GM18499 (cell line): Measurements from ENCODE around the gene CHD5.

Experiments
- ATAC-seq: cut with Tn5 transposase; IDR thresholded peaks from one replicate; pipeline ENCODE4 v1.9.1; 2021; ENCODE audit warnings: moderate number of reproducible peaks; ENCODE audit not compliant: insufficient read depth, unreplicated experiment

The CHD5 gene

DNA sequence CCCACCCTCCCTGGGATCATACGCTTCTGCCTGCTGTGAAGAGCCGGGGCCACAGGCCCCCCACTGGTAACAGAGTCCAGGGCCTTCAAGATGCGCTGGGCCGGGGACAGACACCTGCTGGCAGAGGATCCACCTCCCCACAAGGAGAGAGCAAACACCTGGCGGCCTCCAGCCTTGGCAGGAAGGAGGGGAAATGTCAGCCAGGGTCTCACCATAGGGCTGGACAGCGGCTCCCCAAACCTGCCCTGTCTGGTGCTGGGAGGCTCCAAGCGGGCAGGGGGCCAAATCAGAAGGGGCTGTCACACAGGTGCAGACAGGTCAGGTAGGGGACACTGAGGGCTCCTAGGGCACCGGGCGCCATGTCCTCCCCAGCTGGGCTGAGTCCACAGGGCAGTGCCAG lies 75.5 kb downstream of the CHD5 start:
- no peak for ATAC-seq

DNA sequence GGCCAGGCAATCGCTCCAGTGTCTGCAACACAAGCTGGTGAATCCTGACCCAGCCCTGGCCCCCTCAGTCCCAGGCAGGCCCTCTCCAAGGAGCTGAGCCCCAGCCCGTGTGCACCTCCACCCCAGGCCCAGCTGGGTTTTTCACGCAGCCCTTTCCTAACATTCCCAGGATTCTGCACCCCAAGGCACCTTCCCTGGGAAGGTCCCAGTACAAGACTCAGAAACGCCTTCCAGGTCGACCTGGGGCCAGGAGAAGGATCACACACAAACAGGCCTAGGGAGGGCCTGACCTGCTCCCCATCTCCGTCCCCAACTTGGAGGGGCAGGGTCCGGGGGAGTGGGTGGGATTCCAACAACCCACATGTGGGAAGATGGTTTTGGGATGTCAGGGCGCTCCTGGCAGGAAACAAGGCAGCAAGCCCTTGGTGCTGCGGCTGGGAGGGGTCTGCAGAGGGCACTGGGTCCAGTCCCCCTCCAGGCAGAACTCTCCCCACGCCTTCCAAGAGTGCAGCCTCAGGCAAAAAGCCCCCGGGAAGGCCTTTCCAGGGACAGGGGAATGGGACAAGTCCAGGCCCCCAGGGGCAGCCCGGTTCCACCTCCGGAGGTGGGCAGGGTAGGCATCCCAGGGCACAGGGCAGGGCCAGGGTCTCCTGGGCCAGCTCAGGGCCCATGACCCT lies 76.1 kb downstream of the CHD5 start:
- no peak for ATAC-seq

DNA sequence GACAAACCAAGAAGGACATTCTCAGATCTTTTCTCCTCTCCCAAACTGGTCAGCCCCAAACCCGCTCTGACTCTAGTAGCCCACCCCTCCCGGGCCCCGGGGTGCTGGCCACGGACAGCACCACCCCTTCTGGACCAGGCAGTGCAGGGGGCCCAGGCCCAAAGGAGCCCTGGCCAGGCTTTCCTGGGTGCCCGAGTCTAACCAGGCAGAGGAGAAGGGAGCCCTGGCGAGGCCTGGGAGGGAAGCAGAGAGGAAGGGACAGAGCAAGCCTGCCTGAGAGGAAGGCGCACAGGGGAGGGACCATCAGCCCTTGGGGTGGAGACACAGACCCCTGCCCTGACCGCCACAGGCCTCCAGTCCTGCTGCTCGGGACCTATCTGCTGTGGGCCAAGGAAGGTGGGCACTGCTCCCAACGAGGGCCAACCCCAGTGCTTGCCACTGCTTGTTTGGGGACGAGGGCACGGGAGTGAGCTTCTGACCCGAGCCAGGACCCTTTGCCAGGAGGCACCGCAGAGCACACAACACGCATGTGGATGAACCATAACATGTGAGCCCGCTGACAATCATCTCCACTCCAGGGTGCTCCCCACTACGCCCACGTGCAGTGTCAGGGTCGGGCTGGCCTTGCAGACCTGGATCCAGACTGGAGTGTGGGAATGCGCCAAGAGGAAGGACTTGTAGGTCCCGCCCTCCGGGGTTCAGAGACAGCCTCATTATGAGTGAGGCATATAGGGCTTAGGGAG lies 76.8 kb downstream of the CHD5 start:
- ATAC-seq, result no peak

DNA sequence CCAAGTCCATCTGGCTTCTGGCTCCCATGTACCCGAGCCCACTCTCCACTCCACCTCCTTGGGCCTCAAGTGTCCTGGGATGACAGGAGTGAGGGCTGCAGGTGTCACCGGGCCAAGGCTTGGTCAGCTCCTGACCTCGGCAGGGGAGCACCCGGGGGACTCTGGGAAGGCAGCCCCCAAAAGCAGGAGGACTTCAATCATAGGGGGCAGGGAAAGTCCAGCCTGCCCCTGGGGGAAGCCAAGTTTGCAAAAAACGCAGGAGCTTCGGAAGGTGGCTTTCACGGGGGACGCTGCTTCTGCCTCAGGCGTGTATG lies 77.6 kb downstream of the CHD5 start:
- no peak for ATAC-seq

DNA sequence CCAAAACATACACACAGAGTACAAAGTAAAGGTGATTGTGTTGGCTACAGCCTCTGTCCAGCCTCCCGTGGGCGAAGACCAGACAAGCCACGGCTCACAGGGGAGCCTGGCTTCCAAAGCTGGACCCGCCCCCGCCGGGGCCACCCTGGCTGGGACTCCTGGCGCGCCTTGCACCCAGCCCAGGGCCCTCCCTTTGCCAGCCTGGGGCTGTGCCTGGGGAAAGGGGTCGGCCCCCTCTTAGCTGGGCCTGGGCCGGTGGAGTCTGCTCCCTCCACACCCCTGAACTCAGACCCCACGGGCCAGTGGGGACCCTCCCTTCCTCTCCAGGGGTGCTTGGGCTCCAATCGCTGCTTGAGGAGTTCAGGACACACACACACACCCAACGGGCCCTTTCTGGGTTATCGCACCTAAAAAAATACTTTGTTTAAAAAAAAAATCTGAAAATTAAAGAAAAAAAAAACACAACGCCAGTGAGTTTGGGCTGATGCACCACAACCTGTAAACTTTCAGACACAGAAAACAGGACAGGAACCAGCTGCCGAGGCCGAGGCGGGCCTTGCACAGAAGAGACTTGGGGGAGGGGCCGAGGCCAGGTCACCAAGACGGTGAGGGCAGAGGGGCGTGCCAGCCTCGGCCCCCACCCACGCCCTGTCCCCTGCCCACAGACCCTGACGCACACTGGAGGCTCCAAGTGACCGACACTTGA lies 78.1 kb downstream of the CHD5 start:
- no peak for ATAC-seq

DNA sequence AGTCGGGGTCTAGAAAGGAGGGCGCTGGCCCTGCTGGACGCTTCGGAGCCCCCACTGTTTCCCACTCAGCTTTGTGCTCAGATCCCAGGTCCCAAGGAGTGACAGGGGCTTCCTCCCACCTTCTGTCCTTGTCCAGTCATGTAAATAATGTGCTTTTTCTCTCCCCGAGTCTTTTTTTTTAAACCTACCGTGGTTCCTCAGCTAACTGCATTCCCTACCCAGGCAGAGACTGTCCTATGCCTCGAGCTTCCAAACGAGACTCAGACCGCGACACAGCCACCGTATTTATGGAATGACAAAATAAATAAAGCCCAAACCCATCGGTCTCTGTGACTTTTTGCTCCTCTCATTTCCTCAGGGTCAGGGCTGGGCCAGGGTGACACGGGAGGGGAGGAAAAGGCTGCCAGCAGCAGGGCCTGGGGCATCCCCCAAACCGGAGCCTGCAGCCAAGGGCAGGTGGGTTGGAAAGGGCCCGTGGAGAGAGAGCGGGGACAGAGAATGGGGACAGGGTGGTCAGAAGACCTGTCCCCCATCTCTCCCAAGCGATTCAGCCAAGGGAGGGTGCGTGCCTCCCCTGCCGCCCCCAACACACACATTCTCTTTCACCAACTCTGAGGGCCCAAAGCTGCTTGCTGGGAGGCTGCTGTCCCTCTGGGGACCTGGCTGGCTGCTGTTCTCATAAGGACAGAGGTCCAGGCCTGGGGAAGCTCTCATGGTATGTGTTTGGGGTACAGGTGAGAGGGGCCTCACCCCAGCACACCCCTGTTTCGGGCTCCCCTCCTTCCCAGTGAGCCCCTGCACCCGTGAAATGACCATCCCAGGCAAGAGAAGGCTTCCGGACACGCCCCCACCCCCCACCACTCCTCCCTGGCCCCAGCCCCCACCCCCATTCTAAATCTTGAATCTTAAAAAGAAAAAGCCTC lies 79.0 kb downstream of the CHD5 start:
- ATAC-seq, result no peak

DNA sequence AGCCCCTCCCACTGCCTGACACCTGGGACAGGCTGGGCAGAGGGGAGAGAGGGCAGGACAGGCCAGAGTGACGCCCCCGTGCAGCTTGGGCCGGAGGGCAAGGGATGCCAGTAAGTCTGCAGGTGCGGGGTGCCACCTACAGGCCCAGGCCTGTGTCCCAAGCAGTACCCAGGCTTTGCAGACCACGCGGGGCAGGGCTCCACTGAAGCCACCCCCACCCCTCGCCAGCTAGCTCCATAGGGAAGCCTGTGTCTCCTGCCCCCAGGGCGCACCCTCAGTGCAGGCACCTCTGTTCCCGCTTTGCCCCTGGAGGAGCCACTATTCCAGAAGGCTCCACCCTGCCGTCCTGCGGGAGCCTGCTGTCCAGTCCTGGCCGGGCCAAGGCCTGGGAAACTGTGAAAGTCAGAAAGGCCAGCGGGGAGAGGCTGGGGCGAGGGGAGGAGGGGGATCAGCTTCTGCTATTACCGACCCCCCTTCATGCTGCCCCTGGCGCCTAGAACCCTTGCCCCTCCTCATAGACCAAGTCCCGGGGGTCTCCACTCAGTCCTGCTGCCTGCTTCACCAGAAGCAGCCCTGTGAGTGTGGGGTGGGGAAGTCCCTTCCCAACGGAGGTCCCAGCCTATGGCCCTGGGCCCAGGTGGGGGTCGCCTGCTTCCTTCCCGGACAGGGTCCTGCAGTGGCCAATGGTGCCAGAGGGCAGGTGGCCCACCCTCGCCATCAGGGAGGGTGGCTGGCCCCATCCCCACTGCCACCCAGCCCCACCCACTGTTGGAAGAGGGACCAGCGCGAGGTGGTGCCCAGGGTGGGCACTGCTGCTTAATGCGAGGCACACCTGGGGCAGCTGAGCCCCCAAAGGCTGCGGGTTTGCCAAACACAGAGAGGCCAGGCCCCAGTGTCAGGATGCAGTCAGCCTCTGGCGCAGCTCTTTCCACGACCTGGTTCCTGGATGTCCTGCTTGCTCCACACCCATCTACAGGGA lies 80.0 kb downstream of the CHD5 start:
- no peak for ATAC-seq

DNA sequence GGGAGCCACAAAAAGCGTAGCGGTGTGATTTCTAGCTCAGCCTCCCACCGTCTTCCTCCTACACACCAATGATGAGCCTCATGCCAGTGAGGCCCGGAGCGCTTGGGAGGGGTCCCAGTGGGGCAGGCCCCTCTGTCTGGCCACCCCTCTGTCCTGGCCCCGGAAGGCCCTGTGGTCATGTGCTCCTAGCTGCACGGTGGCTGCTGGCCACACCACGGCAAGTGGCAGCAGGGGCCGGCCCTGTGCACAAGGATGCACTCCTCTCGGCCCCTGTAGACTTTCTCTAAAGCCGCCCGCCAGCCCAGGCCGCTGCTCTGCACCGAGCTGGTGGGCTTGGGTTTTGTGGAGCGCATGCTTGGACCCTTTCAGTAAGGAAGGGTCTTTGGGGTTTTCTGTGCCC lies 80.8 kb downstream of the CHD5 start:
- no peak for ATAC-seq

DNA sequence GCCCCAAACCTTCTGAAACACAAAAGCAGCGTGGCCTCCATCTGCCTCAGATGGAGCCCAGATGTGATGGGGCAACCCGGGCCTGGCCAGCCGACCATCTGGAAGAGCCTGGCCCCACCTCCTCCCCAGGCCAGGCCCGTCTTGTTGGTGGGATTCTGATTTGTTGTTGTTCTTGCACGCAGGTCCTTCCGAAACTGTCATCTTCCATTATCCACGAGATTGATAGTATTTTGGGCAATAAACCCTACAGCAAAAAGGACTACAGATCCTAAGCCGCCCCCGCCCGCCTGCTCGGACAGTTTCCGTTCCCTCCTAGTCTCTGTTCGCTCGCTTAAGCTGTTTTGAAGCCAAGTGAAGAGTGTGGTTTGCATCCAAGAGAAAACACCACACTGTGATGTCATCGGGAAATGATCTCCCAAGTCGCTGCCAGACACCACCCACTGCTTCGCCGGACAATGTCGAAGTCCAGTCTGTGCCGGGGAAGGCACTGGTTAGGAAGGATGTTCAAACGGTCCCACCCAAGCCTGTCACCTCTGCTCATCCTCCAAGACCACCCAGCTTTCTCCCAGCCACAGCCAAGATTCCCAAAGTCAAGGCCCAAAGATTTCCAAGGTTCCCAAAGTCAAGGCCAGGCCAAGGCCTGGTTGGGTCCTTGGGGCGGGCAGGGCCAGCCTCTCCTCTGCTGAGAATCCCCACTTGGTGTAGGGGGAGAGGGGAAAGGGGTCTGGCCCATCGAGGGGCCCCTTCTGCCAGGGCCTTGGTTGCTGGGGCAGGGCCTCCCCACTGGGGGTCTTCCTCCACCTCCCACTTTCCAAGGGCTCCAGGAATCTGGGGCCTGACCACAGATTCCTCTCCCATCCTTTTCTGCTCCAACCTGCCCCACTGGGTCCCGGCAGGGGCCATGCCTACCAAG lies 81.6 kb downstream of the CHD5 start:
- no peak for ATAC-seq

DNA sequence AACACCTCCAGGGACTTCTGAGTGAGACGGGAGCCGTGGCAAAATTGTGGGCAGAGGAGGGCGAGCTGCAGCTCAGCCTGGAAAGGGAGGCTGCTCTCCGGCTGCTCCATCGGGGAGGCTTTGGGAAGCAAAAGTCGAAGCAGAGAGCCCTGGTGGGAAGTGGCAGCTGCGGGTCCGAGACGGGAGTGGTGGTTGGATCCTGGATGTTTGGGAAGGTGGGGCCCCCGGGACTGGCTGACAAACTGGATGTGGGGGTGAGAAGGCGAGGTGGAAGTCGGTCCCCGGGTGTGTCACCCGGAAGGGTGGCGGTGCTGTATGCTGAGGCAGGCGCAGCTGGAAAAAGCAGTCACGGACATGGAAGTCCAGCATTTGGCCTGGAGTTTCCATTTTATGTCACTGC lies 82.3 kb downstream of the CHD5 start:
- ATAC-seq, result no peak

DNA sequence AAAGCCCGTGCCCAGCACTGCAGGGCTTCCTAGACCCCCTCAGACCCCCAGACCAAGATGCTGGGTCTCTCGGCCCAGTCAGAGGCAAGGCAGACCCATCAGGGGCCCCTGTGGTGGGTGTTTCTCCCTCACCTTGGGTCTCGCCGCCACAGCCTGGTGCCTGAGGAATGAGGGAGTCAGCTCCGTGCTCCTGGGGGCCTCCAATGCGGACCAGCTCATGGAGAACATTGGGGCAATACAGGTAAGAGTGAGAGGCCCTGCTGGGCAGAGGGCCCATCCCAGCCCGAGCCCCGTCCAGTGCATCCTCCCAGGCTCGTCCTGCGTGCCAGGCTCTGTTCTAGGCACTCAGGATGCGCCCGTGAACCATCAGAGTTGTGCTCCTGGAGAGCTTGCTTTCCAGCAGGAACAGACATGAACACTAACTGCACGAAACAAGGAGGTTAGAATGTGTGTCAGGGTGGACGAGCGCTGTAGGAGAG lies 83.0 kb downstream of the CHD5 start:
- ATAC-seq, result no peak

DNA sequence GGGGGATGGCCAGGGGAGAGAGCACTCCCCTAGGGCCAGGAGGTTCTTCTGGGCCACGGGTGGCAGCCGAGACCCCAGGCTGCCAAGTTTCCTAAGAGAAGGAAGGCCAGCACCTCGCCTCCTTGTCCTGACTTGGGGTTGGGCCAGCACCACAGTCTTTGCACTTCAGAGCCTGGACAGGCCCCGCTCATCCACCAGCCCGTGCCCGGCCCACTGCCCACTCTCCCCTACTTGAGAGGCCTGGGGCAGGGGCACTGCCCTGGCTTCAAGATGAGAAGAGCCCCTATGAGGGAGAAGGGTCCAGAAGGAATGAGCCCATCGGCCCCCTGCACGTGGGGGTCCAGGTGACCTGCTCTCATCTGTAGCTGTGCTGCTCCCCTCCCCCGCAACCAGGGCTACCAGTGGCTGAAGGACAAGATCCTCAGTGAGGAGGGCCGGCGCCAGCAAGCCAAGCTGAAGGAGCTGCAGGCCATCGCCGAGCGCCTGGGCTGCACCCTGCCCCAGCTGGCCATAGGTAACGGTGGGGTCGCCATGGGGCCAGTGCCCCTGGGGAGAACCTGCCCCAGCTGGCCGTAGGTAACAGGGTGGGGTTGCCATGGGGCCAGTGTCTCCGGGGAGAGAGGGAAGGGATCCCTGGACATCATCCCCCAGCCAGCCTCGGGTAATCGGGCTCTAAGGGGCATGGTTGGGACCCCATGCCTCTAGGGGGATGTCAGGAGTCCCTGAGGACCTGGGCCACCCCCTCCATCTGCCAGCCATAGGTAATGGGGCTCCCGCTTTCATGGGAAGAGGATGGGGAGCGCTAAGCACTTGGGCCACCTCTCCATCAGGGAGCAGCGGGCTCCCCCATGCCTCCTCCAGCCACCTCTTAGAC lies 83.6 kb downstream of the CHD5 start:
- ATAC-seq, result no peak

DNA sequence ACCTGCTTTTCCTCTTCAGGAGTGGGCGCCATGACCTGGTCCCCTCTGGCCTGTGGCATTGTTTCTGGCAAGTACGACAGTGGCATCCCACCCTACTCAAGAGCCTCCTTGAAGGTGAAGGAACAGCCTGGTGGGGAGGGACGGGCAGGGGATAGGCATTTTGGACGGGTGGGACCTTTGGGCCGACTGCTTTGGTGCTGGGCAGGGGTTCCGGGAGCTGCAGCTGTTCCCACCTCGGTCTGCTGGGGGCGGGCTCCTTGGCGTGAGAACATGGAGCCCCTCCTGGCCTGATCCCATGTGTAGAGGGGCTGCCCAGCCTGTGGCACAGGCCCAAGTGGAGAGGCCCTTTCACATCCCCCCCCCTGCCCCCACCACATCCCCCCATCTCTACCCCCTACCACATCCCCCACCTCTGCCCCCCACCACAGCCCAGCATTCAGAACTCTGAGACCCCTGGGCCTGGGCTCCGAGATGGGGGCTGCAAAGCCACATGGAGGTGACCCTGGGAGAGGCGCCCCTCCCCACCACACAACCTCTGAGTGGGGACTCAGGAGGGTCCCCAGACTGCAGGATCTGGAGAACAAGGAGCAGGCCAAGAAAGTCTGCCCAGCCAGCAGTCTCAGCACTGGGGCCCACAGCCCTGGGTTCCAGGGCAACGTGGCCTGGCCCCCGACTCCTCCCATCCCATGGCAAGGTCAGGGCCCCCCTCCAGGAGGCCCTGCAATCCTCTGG lies 84.4 kb downstream of the CHD5 start:
- no peak for ATAC-seq

DNA sequence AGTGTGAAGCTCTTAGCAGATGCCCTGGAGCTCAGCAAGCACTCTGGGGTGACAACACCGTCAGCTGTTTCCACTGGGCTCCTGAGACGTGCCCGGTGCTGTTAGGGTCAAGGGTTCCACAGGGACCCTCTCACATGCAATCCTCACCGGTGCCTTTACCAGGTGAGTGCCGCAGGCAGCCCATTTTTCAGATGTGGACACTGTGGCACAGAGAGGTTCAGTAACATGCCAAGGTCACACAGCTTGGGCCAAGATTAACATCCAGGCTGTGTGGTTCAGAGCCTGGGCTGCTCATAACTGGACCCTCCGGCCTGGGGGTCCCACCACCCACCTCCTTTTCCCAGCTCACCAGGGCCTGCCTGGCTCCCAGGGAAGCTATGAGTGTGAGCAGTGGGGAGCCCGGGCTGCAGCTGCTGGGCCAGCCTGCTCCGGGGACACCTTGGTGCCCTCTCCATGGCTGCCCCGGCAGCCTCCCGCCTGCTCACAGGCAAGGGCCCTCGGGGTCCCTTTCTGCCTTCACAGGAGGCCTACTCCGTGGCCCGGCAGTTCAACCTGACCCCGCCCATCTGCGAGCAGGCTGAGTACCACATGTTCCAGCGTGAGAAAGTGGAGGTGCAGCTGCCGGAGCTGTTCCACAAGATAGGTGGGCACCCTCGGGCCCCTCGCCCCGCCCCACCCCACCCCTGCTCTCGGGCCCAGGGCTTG lies 85.2 kb downstream of the CHD5 start:
- ATAC-seq, result no peak

DNA sequence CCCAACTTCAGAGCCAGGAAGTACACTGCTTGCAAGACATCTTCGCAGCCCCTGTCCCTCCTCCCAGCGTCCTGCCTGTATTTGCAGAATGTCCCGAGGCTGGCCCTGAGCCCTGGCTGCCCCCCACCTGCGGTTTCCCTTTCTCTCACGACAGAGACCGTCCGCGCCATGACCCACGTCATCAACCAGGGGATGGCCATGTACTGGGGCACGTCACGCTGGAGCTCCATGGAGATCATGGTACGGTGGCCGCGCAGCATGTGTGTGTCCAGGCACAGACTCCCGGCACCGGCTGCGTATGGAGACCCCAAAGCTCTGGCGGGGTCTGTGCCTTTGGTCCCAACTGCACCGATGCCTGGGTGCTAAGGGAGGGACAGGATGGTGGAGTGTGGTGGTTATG lies 85.9 kb downstream of the CHD5 start:
- ATAC-seq, result no peak

DNA sequence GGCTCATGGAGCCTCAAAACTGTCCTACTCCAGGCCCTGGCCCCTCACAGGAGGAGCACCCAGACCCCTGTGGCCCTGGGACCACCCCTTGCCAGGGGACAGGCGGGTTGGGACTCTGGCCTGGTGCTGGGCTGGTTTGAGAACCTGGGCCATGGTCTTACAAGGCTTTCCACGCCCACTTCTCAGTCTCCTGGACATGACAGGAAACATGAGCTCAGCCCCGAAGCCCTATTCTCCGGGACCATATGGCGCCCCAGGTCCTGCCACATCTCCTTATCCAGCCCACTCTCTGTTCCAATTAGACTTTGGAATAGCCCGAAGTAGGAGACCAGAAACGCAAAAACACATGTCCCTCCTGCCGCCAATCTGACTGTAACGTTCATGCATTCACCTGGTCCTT lies 86.5 kb downstream of the CHD5 start:
- ATAC-seq, result no peak
